Measurements from ENCODE around the gene CNTNAP5. TPM values are rescaled to one million over a fixed set of nuclear protein-coding genes. Genes with fewer than 3 reads are reported as not detected.

The CNTNAP5 gene
- total RNA-seq, 1 experiment from 2014 or later, result 0.48 TPM

GRCh38 chr2:124333784-124334183, 308.7 kb downstream of the CNTNAP5 start:
- DNase-seq, result no peak
- H3K79me2 ChIP-seq (ENCODE audit: insufficient read depth, low read length), result no peaks in the 10 kb centered on the region
- no peak overlapping the region for H3K18ac ChIP-seq (ENCODE audit: insufficient read length, low read depth, low read length)
- no peak overlapping the region for H3K23ac ChIP-seq (ENCODE audit: insufficient read length, low read depth, low read length)
- peak overlapping the region in 1 of 3 experiments; percentile 30; a peak in 2 of 7 replicates for H3K27ac Mint-ChIP-seq
- peaks cover 4 to 6% of the 10 kb centered on the region in 2 experiments; a peak in 3 of 5 replicates for H3K9me3 Mint-ChIP-seq
- no CpG with 5 or more reads among the region's 4 CpGs for WGBS (ENCODE audit: extremely low coverage, insufficient read length, low lambda C conversion rate)
- TF ChIP-seq CTCF (conservative IDR thresholded peaks at IDR 0.05), result no peak
- H3K4me1 Mint-ChIP-seq, result peaks cover 44% of the 10 kb centered on the region in 2 experiments
- no peak overlapping the region for H4K5ac ChIP-seq (ENCODE audit: insufficient read length, low read depth, low read length)
- no peak overlapping the region for H3K27ac ChIP-seq (ENCODE audit: insufficient read length, low read depth, low read length)
- H3K56ac ChIP-seq (ENCODE audit: insufficient read length, low read depth, low read length), result no peak overlapping the region
- no peaks in the 10 kb centered on the region for H3K79me1 ChIP-seq (ENCODE audit: insufficient read depth, low read depth, low read length, poor library complexity, severe bottlenecking)
- no peak overlapping the region for H3K9ac ChIP-seq (ENCODE audit: extremely low read depth, insufficient read length, low read length)
- no peaks in the 10 kb centered on the region for H3K9me3 ChIP-seq (ENCODE audit: control insufficient read depth, low read depth, low read length)
- H2BK12ac ChIP-seq (ENCODE audit: insufficient read length, low read depth, low read length), result no peak overlapping the region
- H3K27me3 Mint-ChIP-seq (ENCODE audit: low read depth), result no peaks in the 10 kb centered on the region
- H3K4me3 Mint-ChIP-seq, result no peak overlapping the region
- no peak overlapping the region for H4K8ac ChIP-seq (replicated peaks; ENCODE audit: insufficient read length, low read depth, low read length)
- H3T11ph ChIP-seq (ENCODE audit: low read length), result no peak overlapping the region
- no peak overlapping the region for H2BK120ac ChIP-seq (ENCODE audit: low read depth, low read length, poor library complexity, severe bottlenecking)
- no peaks in the 10 kb centered on the region for H4K20me1 ChIP-seq (ENCODE audit: control insufficient read depth, insufficient read depth, insufficient read length)
- no peak overlapping the region for H2AK5ac ChIP-seq (ENCODE audit: insufficient read length, low read length)
- no peaks in the 10 kb centered on the region for H3K23me2 ChIP-seq (ENCODE audit: insufficient read length, low read depth, low read length, poor library complexity, severe bottlenecking)
- H2AFZ ChIP-seq (ENCODE audit: low read length), result no peak overlapping the region
- no peak overlapping the region for H2BK20ac ChIP-seq (ENCODE audit: low read depth, low read length, poor library complexity, severe bottlenecking)
- no peak overlapping the region for H2BK15ac ChIP-seq (ENCODE audit: low read depth, low read length)
- no peak overlapping the region for H3K14ac ChIP-seq (ENCODE audit: insufficient read depth, low read length)
- peaks cover 6% of the 10 kb centered on the region; the same call in 1 of the 2 replicates for H3K4me1 ChIP-seq (ENCODE audit: insufficient read depth, low read length)
- peaks cover 5 to 23% (median 9%) of the 10 kb centered on the region in 3 experiments; a peak in 6 of 7 replicates for H3K36me3 Mint-ChIP-seq (ENCODE audit: insufficient read depth in 1 of 3, low read depth in 3 of 3)
- no peak overlapping the region for H2BK5ac ChIP-seq (ENCODE audit: insufficient read length, low read length)
- no peak overlapping the region for H3K4me2 ChIP-seq (ENCODE audit: insufficient read depth, insufficient read length, low read length)
- no peak overlapping the region for H4K91ac ChIP-seq (ENCODE audit: insufficient read length, low read depth, low read length)
- H3K27me3 ChIP-seq (ENCODE audit: insufficient read depth, low read length), result no peaks in the 10 kb centered on the region
- no peak overlapping the region for H3K4ac ChIP-seq (ENCODE audit: low read depth, low read length)
